Dedifferentiated amniotic fluid mesenchymal stem cell (primary cell): Measurements from ENCODE around the gene SYNGR4.

Source experiments
- DNase-seq: peaks from one replicate; pipeline ENCODE4 v3.0.0-alpha.2; 2016; ENCODE audit errors: extremely low spot score

Gene SYNGR4

GRCh38 chr19:48396016-48396823 lies 32.1 kb downstream of the SYNGR4 start:
- no peak for DNase-seq

GRCh38 chr19:48396824-48397176 lies 32.6 kb downstream of the SYNGR4 start:
- no peak for DNase-seq

- DNase-seq: no peak
Measured at GRCh38 chr19:48397263-48398101, 33.3 kb downstream of the SYNGR4 start.

- DNase-seq: no peak
Measured at GRCh38 chr19:48398102-48398374, 33.9 kb downstream of the SYNGR4 start.

GRCh38 chr19:48398375-48399235 lies 34.4 kb downstream of the SYNGR4 start:
- no peak for DNase-seq

- no peak for DNase-seq
Measured at GRCh38 chr19:48400018-48400742, 36.0 kb downstream of the SYNGR4 start.

- no peak for DNase-seq
Measured at GRCh38 chr19:48401287-48401686, 37.1 kb downstream of the SYNGR4 start.

- DNase-seq: no peak
Measured at GRCh38 chr19:48403606-48404005, 39.4 kb downstream of the SYNGR4 start.

GRCh38 chr19:48405010-48405659 lies 41.0 kb downstream of the SYNGR4 start:
- DNase-seq: no peak

- no peak for DNase-seq
Measured at GRCh38 chr19:48405850-48406249, 41.7 kb downstream of the SYNGR4 start.

- DNase-seq: no peak
Measured at GRCh38 chr19:48413879-48414587, 49.9 kb downstream of the SYNGR4 start.

GRCh38 chr19:48415395-48415794 lies 51.2 kb downstream of the SYNGR4 start:
- DNase-seq: no peak

- no peak for DNase-seq
Measured at GRCh38 chr19:48415806-48416221, 51.6 kb downstream of the SYNGR4 start.

- DNase-seq: no peak
Measured at GRCh38 chr19:48417421-48417820, 53.3 kb downstream of the SYNGR4 start.

GRCh38 chr19:48418317-48419064 lies 54.3 kb downstream of the SYNGR4 start:
- DNase-seq: no peak

- no peak for DNase-seq
Measured at GRCh38 chr19:48419158-48419920, 55.2 kb downstream of the SYNGR4 start.

- DNase-seq: no peak
Measured at GRCh38 chr19:48421548-48421947, 57.4 kb downstream of the SYNGR4 start.

GRCh38 chr19:48424694-48425219 lies 60.6 kb downstream of the SYNGR4 start:
- no peak for DNase-seq
